HCT116 (cell line): ENCODE results near the gene MID1IP1. TPM values are rescaled to one million over a fixed set of nuclear protein-coding genes. Genes with fewer than 3 reads are reported as not detected.

ENCODE experiments used
- ATAC-seq: fragments of 200-7000 bp; cut with Tn5 transposase; 2 replicates; pipeline ENCODE4 v1.9.1; 2020; ENCODE audit warnings: mild to moderate bottlenecking, moderate library complexity
- BruUV-seq: library from RNA; stranded (reverse); fragments of 400-500 nt; replicated peaks from 2 replicates; lab custom pipeline; 2021; lab: Mats Ljungman, UMichigan
- CTCF ChIA-PET: fragments of 300-600 bp; sonication (Branson Sonifier 250); formaldehyde crosslinking; loops from one replicate; lab custom pipeline; 2021; ENCODE audit warnings: antibody characterized with exemption; lab: Charles Lee
- POLR2A ChIA-PET: fragments of 300-600, 350-600 bp; sonication (Branson Sonifier 250); formaldehyde crosslinking; loops from one replicate; lab custom pipeline; 2021; ENCODE audit warnings: antibody characterized with exemption; lab: Charles Lee
- RAD21 ChIA-PET, 2 experiments: fragments of 300-600 bp; sonication (Branson Sonifier 250); formaldehyde crosslinking; loops; one replicate each; lab custom pipeline; 2023; ENCODE audit warnings: low total read pairs in 2 of 2; ENCODE audit not compliant: uncharacterized antibody in 2 of 2, unreplicated experiment in 2 of 2, low non-redundant PET in 1 of 2; lab: Charles Lee
- DNase-seq: peaks from one replicate; pipeline ENCODE4 v3.0.0-alpha.2; 2010; ENCODE audit warnings: low read depth, low spot score
- H2AFZ ChIP-seq: fragments of 200-600 bp; shearing (Covaris generic), sonication (generic); 2 replicates; pipeline ENCODE4 v1.6.1; 2017; ENCODE audit warnings: low read depth, mixed run types, mixed read lengths, antibody characterized with exemption, low read length; ENCODE audit not compliant: poor library complexity, severe bottlenecking
- H3K27ac ChIP-seq: 2 replicates; pipeline ENCODE4 v1.5.1; 2012; ENCODE audit warnings: low read depth, low read length
- H3K27me3 ChIP-seq: fragments of 200-600 bp; sonication (generic); 2 replicates; pipeline ENCODE4 v1.6.1; 2016; ENCODE audit warnings: mixed run types, low read length, mixed read lengths; ENCODE audit not compliant: insufficient read depth
- H3K36me3 ChIP-seq, 2 experiments: fragments of 200-500 bp in 1 of 2; fragments of 200-600 bp in 1 of 2; sonication (Bioruptor generic) in 1 of 2; sonication (generic) in 1 of 2; 2 replicates each; pipeline versions ENCODE4 v1.5.1 to v1.6.1; 2014 to 2016; ENCODE audit warnings: low read length in 2 of 2, inconsistent platforms in 1 of 2, mixed read lengths in 1 of 2, mixed run types in 1 of 2; ENCODE audit not compliant: insufficient read depth in 2 of 2, control insufficient read depth in 1 of 2
- H3K4me1 ChIP-seq, 2 experiments: fragments of 200-600 bp in 1 of 2; sonication (generic) in 1 of 2; 2 replicates each; pipeline versions ENCODE4 v1.5.1 to v1.6.1; 2012 to 2017; ENCODE audit warnings: low read length in 2 of 2, inconsistent platforms in 1 of 2, mild to moderate bottlenecking in 1 of 2, mixed read lengths in 1 of 2, mixed run types in 1 of 2, moderate library complexity in 1 of 2; ENCODE audit not compliant: insufficient read depth in 2 of 2, control insufficient read depth in 1 of 2
- H3K4me2 ChIP-seq: fragments of 200-600 bp; sonication (generic); 2 replicates; pipeline ENCODE4 v1.6.1; 2017; ENCODE audit warnings: mixed run types, low read length, mixed read lengths
- H3K4me3 ChIP-seq, 2 experiments: fragments of 200-600 bp in 1 of 2; sonication (generic) in 1 of 2; replicated peaks in 1 of 2; 2 replicates each; pipeline ENCODE4 v1.5.1; 2011 to 2016; ENCODE audit warnings: low read length in 2 of 2, control low read depth in 1 of 2, low read depth in 1 of 2, mild to moderate bottlenecking in 1 of 2, mixed read lengths in 1 of 2, mixed run types in 1 of 2
- H3K79me2 ChIP-seq: fragments of 200-600 bp; sonication (generic); 2 replicates; pipeline ENCODE4 v1.6.1; 2017; ENCODE audit warnings: mild to moderate bottlenecking, mixed run types, low read length, moderate library complexity, mixed read lengths; ENCODE audit not compliant: insufficient read depth
- H3K9ac ChIP-seq: fragments of 200-600 bp; sonication (generic); 2 replicates; pipeline ENCODE4 v1.6.1; 2016; ENCODE audit warnings: low read length, mixed read lengths
- H3K9me2 ChIP-seq: fragments of 200-600 bp; sonication (generic), shearing (Covaris generic); 2 replicates; pipeline ENCODE4 v1.6.1; 2017; ENCODE audit warnings: mixed run types, mild to moderate bottlenecking, moderate library complexity; ENCODE audit not compliant: insufficient read depth
- H3K9me3 ChIP-seq, 2 experiments: fragments of 200-500 bp in 1 of 2; fragments of 200-600 bp in 1 of 2; sonication (Bioruptor generic) in 1 of 2; sonication (generic) in 1 of 2; 2 replicates each; pipeline ENCODE4 v1.6.1; 2014 to 2017; ENCODE audit warnings: low read length in 2 of 2, mixed read lengths in 2 of 2, inconsistent platforms in 1 of 2, low read depth in 1 of 2, mild to moderate bottlenecking in 1 of 2, mixed run types in 1 of 2, moderate library complexity in 1 of 2; ENCODE audit not compliant: control insufficient read depth in 1 of 2, insufficient read depth in 1 of 2
- H4K20me1 ChIP-seq: fragments of 200-600 bp; sonication (generic), shearing (Covaris generic); 2 replicates; pipeline ENCODE4 v1.6.1; 2017; ENCODE audit warnings: mixed run types, mild to moderate bottlenecking, moderate library complexity; ENCODE audit not compliant: insufficient read depth
- CBX3 ChIP-seq: IDR thresholded peaks from 2 replicates; pipeline ENCODE4 v1.6.1; 2012; ENCODE audit warnings: low read depth
- EGR1 ChIP-seq: IDR thresholded peaks from 2 replicates; pipeline ENCODE4 v1.6.1; 2012; ENCODE audit warnings: low read depth
- EZH2 ChIP-seq: fragments of 200-600 bp; sonication (generic); IDR thresholded peaks from 2 replicates; pipeline ENCODE4 v1.6.1; 2017; ENCODE audit warnings: antibody characterized with exemption, mixed run types
- EZH2phosphoT487 ChIP-seq: fragments of 200-600 bp; IDR thresholded peaks from 2 replicates; pipeline ENCODE4 v1.6.1; 2018; ENCODE audit warnings: antibody characterized with exemption, borderline replicate concordance
- POLR2A ChIP-seq: IDR thresholded peaks from 2 replicates; pipeline ENCODE4 v1.7.0; 2011; ENCODE audit warnings: borderline replicate concordance; ENCODE audit not compliant: insufficient read depth, insufficient read length; ENCODE audit errors: extremely low read depth
- SP1 ChIP-seq: IDR thresholded peaks from 2 replicates; pipeline ENCODE4 v1.6.1; 2012; ENCODE audit warnings: low read depth
- SRF ChIP-seq: IDR thresholded peaks from 2 replicates; pipeline ENCODE4 v1.6.1; 2012; ENCODE audit warnings: low read depth
- TCF7L2 ChIP-seq: IDR thresholded peaks from 2 replicates; pipeline ENCODE4 v1.7.0; 2011; ENCODE audit warnings: borderline replicate concordance, inconsistent platforms; ENCODE audit not compliant: insufficient read depth, insufficient read length; ENCODE audit errors: extremely low read depth
- YY1 ChIP-seq: IDR thresholded peaks from 2 replicates; pipeline ENCODE4 v1.6.1; 2011; ENCODE audit warnings: low read length, low read depth, moderate library complexity, mild to moderate bottlenecking; ENCODE audit not compliant: insufficient replicate concordance; ENCODE audit errors: extremely low read depth
- ZFX ChIP-seq: fragments of 450-650 bp; IDR thresholded peaks from 2 replicates; pipeline ENCODE4 v1.6.1; 2017
- ZNF274 ChIP-seq: fragments of 200-500 bp; sonication (Bioruptor generic); IDR thresholded peaks from 2 replicates; pipeline ENCODE4 v1.6.1; 2014; ENCODE audit warnings: mild to moderate bottlenecking, low read depth, low read length, inconsistent platforms
- intact Hi-C: fragments of 100-400 bp; cut with micrococcal nuclease; formaldehyde crosslinking; loops from 2 replicates; pipeline ENCODE4 v1.10.0; 2022
- total RNA-seq: library from RNA; stranded (reverse); gene quantifications from one replicate; pipeline ENCODE4 v1.2.1, GENCODE V29; 2021; ENCODE audit not compliant: unreplicated experiment
- TF ChIP-seq, protein P1 (sequence below): IDR thresholded peaks from 2 replicates; pipeline ENCODE4 v1.6.1; 2011; ENCODE audit warnings: mild to moderate bottlenecking, low read length, moderate library complexity; ENCODE audit not compliant: insufficient replicate concordance; ENCODE audit errors: extremely low read depth
- TF ChIP-seq, protein P2 (sequence below), 3 experiments: fragments of 200-600 bp in 1 of 3; sonication (generic) in 1 of 3; IDR thresholded peaks in 2 of 3; conservative IDR thresholded peaks in 1 of 3; 2 replicates each; pipeline ENCODE4 v1.5.1; 2012 to 2017; ENCODE audit warnings: low read depth in 2 of 3, low read length in 2 of 3, antibody characterized with exemption in 1 of 3, borderline replicate concordance in 1 of 3, control low read depth in 1 of 3, mild to moderate bottlenecking in 1 of 3, mixed read lengths in 1 of 3, mixed run types in 1 of 3, moderate library complexity in 1 of 3; ENCODE audit not compliant: insufficient read depth in 1 of 3
- TF ChIP-seq, protein P3 (sequence below): IDR thresholded peaks from 2 replicates; pipeline ENCODE4 v1.6.1; 2012
- TF ChIP-seq, protein P4 (sequence below): IDR thresholded peaks from 2 replicates; pipeline ENCODE4 v1.6.1; 2012

The MID1IP1 gene
- total RNA-seq, 1 experiment from 2014 or later = 109 TPM

GRCh38 chrX:38837389-38837788 is 36.1 kb downstream of the MID1IP1 start:
- H3K9me3 ChIP-seq = no peaks in the 10 kb centered on the region
- no peak for DNase-seq
- BruUV-seq = no TSS peak
- H4K20me1 ChIP-seq = no peaks in the 10 kb centered on the region
- H2AFZ ChIP-seq = no peak overlapping the region
- no peak overlapping the region for H3K4me2 ChIP-seq
- no peaks in the 10 kb centered on the region for H3K4me1 ChIP-seq
- no peak overlapping the region for H3K4me3 ChIP-seq
- H3K27ac ChIP-seq = no peak overlapping the region
- intact Hi-C loops = no loop called here
- no peaks in the 10 kb centered on the region for H3K27me3 ChIP-seq
- no peaks in the 10 kb centered on the region for H3K79me2 ChIP-seq
- no peaks in the 10 kb centered on the region for H3K9me2 ChIP-seq
- no peak for ATAC-seq
- POLR2A ChIA-PET = no interaction called here
- RAD21 ChIA-PET = no interaction called here
- no peak for TF ChIP-seq EZH2
- TF ChIP-seq ZFX = no peak
- TF ChIP-seq POLR2A = no peak
- TF ChIP-seq TCF7L2 = no peak
- no peak overlapping the region for H3K9ac ChIP-seq
- CTCF ChIA-PET = no interaction called here
- no peaks in the 10 kb centered on the region for H3K36me3 ChIP-seq

GRCh38 chrX:38839277-38839676 is 38.0 kb downstream of the MID1IP1 start:
- intact Hi-C loops = no loop called here
- RAD21 ChIA-PET = no interaction called here
- Histone ChIP-seq H3K79me2 (no peaks in the 10 kb centered on the region), H2AFZ (no peak overlapping the region), H3K4me3 (no peak overlapping the region), H3K36me3 (no peaks in the 10 kb centered on the region), H3K9me2 (no peaks in the 10 kb centered on the region), H3K27ac (no peak overlapping the region), H4K20me1 (no peaks in the 10 kb centered on the region), H3K9me3 (no peaks in the 10 kb centered on the region), H3K27me3 (no peaks in the 10 kb centered on the region), H3K9ac (no peak overlapping the region), H3K4me1 (no peaks in the 10 kb centered on the region), H3K4me2 (no peak overlapping the region)
- BruUV-seq = no TSS peak
- no peak for ATAC-seq
- no peak for DNase-seq
- POLR2A ChIA-PET = no interaction called here
- CTCF ChIA-PET = no interaction called here
- TF ChIP-seq TCF7L2 (no peak), SRF (no peak), YY1 (no peak), CBX3 (no peak), ZFX (no peak), POLR2A (no peak), SP1 (no peak), ZNF274 (no peak), EZH2phosphoT487 (no peak), EGR1 (no peak), EZH2 (no peak)
- TF ChIP-seq, protein P1, sequence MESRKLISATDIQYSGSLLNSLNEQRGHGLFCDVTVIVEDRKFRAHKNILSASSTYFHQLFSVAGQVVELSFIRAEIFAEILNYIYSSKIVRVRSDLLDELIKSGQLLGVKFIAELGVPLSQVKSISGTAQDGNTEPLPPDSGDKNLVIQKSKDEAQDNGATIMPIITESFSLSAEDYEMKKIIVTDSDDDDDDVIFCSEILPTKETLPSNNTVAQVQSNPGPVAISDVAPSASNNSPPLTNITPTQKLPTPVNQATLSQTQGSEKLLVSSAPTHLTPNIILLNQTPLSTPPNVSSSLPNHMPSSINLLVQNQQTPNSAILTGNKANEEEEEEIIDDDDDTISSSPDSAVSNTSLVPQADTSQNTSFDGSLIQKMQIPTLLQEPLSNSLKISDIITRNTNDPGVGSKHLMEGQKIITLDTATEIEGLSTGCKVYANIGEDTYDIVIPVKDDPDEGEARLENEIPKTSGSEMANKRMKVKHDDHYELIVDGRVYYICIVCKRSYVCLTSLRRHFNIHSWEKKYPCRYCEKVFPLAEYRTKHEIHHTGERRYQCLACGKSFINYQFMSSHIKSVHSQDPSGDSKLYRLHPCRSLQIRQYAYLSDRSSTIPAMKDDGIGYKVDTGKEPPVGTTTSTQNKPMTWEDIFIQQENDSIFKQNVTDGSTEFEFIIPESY = no peak
- TF ChIP-seq, protein P2, sequence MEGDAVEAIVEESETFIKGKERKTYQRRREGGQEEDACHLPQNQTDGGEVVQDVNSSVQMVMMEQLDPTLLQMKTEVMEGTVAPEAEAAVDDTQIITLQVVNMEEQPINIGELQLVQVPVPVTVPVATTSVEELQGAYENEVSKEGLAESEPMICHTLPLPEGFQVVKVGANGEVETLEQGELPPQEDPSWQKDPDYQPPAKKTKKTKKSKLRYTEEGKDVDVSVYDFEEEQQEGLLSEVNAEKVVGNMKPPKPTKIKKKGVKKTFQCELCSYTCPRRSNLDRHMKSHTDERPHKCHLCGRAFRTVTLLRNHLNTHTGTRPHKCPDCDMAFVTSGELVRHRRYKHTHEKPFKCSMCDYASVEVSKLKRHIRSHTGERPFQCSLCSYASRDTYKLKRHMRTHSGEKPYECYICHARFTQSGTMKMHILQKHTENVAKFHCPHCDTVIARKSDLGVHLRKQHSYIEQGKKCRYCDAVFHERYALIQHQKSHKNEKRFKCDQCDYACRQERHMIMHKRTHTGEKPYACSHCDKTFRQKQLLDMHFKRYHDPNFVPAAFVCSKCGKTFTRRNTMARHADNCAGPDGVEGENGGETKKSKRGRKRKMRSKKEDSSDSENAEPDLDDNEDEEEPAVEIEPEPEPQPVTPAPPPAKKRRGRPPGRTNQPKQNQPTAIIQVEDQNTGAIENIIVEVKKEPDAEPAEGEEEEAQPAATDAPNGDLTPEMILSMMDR (IDR thresholded peaks at IDR 0.05 in 2 of 3, conservative IDR thresholded peaks at IDR 0.05 in 1 of 3; ENCODE audit: borderline replicate concordance in 1 of 3, insufficient read depth in 1 of 3, low read depth in 2 of 3, low read length in 2 of 3) = no peak
- TF ChIP-seq, protein P3, sequence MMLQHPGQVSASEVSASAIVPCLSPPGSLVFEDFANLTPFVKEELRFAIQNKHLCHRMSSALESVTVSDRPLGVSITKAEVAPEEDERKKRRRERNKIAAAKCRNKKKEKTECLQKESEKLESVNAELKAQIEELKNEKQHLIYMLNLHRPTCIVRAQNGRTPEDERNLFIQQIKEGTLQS = no peak
- TF ChIP-seq, protein P4, sequence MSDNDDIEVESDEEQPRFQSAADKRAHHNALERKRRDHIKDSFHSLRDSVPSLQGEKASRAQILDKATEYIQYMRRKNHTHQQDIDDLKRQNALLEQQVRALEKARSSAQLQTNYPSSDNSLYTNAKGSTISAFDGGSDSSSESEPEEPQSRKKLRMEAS = no peak
